HG03139 (cell line): ENCODE measurements around the gene NAV3.

ENCODE experiments used
- ATAC-seq: cut with Tn5 transposase; IDR thresholded peaks from one replicate; pipeline ENCODE4 v1.9.1; 2021; ENCODE audit not compliant: unreplicated experiment

Gene NAV3

DNA sequence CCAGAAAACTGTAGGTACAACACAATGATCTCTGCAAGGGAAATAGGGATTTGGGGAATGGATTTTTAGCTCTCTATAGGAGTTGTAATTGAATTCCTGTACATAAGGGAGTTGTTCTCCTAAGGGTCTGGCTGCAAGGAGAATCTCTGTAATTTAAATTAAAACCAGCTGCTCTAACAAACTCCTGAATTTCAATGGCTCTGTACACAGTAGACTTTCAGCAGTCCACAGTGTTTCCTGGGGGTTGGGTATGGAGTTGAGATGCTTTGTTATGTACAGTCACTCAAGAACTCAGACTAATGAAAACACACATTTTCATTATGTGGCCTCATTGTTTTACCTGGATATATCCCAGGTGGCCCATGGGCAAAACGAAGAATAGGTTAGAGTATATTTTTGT lies 93.2 kb downstream of the NAV3 start:
- ATAC-seq: no peak

DNA sequence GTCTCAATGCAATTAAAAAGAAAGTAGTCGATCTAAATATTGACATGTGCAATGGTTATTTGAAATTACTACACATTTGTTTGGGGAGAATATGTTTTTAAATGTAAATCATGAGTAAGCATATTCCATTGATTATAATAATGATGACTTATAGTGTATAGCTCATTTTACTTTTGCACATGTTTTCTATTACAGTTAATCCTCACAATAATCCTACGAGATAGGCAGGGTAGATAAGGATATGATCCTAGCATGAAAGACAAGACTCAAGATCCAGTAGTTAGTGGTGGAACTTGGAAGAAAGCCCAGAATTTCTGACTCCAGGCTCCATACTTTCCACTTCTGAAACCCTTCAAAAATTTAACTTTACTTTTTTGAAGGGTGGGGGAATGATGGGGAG lies 94.0 kb downstream of the NAV3 start:
- no peak for ATAC-seq

DNA sequence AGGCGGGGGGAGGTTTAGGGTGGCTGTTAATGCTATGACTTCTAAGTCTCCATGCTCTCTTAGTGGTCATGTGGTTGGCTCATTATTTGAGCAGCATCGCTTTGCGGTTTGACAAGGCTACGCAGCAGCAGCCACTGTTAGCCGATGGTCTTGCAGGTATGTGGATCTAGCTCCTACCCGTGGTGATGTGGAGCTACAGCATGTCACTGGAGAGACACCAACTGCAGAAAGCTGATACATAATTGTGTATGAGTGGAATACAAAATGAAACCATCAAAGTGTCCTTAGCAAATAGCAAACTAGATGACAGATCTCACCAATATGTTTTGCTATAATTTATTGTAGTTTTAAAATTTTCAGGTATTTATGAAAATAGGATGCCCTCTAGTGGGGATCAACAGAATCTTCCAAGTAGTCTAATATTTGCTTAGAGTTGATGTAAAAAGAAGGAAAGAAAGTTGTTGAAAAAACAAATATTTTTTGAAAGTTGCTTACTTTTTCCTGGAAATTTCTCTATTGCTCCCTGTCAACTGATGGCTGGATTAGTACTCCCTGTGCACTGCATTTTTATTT lies 94.9 kb downstream of the NAV3 start:
- peak; percentile 100 for ATAC-seq

DNA sequence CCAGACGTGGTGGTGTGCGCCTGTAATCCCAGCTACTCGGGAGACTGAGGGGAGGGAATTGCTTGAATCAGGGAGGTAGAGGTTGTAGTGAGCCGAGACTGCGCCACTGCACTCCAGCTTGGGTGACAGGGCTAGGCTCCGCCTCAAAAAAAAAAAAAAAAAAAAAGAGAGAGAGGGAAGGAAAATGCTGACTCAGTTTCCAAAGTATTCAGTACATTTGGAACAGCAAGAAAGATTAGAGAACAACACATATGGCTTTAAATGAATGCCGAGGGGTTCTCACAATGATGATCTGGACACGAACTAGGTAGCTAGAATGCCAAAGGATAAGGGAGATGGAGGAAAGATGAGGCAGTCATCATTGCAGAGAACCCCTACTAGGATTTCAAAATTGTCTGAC lies 97.4 kb downstream of the NAV3 start:
- ATAC-seq: no peak

DNA sequence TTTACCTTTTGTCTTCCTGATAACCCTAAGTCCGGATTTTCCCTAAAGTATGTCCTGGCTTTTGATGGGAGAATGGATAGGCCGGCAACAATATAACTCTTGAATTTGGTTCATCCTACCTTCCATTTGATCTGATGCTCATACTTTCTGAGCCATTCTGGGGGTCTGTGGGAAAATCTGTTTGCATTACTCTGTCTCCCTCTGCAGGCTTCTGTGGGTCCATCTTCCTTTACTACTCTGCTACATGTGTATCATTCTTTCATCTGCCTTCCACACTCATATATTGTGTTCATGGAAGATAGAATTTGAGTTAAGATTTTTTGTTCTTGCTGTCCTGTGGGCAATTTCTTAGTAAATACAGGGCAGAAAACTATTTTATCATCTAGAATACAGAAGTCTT lies 101.5 kb downstream of the NAV3 start:
- ATAC-seq: no peak

DNA sequence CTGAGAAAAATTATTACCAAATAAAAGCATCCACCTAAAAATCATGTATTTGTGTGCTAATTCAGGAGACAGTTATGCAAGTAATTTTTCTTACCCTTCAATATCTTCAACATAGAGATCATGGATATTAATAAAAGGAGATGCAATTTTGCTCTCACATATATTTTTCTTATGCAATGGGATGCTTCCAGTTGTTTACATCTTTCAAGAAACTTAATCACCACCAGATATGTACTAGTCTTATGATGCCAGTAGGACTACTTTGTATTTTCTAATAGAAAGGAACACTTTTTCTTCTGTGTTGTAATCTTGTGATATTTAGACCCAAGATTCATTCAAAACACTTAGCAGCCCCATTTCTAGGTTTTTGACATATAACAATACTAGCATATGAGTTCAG lies 107.6 kb downstream of the NAV3 start:
- no peak for ATAC-seq

DNA sequence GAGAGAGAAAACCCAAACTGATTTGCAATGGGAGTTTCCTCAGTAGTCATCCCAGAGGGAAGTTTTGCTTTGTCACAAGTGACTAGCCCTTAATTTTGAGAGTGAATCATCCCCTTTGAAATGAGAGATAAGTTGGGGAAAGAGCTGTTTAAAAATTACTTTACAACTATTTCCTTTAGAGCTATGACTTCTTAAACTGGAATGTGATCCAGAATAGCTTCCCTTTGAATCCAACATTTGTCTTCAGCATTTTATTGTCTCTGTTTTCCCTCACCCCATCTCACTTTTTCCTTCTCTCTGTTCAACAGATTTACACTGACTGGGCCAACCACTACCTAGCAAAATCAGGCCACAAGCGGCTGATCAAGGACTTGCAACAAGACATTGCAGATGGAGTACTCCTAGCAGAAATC lies 109.3 kb downstream of the NAV3 start:
- no peak for ATAC-seq

DNA sequence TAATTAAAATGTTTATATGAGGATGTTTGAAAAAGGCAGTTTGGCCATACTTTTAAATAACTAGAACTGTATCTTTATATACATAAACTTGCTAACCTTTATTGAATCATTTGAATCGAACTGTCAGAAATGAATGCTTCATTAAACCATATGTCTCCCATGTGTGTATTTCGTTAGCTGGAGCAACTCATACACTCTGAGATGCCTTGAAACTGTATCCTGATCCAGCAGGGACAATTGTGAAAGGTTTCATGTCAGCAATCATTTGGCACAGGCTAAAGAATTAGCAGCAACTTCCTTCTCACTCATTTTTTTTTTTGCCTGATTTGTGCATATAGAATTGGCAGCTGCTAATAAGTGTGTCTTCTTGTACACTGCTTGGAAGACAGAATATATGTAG lies 109.9 kb downstream of the NAV3 start:
- ATAC-seq: no peak

DNA sequence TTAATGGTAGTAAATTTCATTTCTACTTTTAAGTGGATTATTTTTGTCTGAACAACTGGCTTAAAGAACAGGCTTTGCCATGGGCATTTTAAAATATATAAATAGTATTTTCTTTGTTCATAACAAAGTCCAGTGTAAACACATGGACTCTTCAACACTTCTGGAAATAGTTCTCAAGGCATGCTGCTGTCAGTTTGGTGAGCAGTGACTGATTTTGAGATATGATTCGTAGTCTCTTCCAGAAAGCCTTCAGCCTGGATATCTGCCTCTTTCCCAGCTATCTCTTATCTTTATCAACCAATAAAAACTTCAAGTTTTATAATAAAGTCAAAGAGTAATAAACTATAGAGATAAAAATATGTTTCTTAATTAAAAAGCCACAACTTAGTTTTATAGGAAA lies 110.7 kb downstream of the NAV3 start:
- ATAC-seq: no peak

DNA sequence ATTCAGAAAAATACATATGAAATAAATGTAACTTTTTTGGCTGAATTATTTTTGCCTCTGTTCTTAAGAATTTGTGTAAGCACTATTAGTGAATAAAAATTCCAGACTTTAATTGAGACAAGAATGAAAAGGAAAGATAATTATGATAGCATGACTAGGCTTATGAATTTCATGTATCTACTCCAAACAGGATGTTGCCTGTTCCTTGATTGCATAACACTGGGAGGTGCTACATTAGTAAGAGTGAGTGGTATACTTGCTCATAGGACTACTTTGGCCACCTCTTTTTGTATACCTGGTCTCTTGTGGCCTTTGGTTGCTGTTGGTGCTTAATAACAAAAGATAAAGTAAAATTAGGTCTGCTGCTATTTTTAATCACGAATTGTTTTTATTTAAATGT lies 112.8 kb downstream of the NAV3 start:
- no peak for ATAC-seq

DNA sequence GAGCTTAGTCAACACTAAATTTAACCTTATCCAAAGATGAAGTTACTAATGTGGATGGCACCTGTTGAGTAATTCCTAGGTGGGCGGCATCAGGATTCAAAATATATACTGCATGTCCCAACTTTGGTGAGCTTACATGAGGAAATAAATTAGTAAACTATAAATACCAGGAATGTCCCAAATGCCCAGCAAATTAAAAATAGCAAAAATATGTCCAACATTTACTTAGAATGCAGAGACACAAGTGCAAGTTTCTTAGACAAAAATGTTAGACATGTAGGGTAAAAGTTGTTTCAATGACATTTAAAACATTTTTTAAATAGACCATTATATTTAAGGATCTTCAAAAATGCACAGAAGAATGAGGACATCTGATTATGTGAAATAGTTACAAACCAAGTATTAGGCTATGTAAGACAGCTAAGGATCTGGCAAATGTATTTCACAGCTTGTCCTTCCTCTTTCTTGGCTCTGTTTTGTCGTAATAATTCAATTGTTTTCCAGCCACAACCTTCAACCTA lies 115.9 kb downstream of the NAV3 start:
- no peak for ATAC-seq

DNA sequence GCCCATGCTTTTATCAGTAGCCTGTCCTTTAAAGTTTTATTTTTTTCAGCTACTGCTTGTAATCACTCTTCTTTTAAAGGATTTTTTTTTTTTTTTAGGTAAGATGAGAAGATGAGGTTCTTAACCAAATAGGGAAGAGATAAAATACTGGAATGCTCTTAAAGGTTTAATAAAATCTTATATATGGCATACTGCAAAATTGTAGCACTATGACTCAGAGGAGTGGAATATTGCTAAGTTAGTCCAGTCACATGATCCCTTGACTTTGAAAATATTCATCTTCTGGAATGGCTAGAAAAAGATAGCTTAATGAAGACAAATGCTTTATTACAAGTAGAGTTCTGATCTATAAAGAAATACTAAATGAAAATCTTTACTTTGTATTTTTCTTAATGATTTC lies 116.6 kb downstream of the NAV3 start:
- ATAC-seq: no peak

DNA sequence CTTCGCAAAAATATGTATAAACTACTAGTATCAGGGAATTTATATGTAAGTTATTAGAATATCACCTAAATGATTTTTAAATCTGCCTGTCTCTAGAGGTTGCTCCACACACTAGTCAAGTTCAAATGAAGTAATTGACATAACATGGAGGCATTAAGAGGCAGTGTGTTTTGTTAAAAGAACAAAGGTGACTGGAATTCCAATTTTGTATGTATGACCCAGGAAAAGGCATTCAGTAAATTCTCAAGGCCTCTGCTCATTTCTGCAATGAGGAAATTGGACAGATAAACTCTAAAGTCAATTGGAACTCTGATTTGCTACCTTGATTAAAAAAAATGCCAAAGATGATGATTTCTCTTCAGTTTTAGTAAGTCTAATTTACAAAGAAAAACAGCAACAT lies 117.1 kb downstream of the NAV3 start:
- no peak for ATAC-seq

DNA sequence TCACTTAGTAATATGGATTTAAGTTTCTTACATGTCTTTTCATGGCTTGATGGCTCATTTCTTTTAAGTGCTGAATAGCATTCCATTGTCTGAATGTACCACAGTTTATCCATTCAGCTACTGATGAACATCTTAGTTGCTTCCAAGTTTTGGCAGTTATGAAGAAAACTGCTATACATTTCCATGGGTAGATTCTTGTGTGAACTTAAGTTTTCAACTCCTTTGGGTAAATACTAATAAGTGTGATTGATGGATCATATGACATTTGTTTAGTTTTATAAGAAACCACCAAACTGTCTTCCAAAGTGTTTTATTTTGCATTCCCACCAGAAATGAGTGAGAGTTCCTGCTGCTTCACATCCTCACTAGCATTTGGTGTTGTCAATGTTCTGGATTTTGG lies 119.2 kb downstream of the NAV3 start:
- no peak for ATAC-seq

DNA sequence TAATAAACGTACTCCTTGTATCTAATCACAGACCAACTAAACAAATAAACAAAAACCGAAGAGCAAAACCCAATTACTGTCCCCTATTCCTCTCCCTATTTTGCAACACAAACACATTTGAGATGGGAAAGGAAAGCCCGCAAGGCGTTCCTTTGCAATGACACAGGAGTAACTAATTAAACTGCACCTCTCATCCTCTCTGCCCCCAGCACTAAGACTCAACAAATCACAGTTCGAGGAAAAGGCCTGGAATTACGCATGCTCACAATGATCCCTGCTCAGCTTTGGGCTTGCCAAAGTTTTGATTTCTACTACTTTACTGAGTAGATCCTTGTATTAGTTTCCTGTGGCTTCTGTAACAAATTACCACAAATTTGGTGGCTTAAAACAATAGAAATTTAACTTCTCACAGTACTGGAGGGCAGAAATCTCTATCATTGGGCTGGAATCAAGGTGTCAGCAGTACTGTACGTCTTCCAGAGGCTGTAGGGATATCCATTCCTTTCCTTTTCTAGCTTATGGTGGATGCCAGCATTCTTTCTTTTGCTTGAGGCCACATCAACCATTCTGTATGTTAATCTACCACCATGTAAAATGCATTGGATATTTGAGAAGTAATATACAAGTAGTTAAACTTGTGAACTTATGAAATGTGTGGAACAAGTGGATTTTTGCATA lies 123.0 kb downstream of the NAV3 start:
- ATAC-seq: no peak

DNA sequence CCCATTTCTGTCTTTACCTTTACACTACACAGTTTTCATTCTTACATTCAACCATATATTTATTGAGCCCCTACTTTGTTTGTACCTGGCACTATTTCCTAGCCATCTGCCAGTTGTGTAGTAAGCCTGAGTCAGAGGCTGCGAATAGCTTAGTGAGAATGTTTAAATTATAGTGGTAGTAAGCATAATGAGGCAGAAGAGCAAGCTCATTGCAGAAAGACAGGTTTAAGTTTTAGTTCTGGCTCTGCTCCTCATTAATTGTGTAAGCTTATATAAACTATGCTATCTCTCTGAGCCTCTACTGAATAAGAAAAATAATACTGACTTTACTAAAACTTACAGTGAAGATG lies 123.5 kb downstream of the NAV3 start:
- no peak for ATAC-seq

DNA sequence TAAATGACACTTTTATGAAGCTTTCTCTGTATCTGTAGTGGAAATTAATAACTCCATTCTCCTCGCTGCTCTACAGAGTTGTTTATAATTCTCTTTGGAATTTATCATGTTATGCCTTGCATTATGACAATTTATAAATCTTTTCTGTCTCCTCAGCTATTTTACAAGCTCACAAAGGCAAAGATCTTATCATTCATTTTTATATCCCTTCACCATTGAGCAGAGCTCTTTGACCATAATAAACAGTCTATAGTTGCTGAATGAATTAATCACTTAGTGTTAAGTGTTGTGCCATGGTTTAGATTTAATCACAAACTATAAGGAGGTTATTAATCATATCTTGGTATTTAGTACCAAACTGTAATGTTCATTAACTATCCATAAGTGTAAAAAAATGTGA lies 126.4 kb downstream of the NAV3 start:
- ATAC-seq: no peak

DNA sequence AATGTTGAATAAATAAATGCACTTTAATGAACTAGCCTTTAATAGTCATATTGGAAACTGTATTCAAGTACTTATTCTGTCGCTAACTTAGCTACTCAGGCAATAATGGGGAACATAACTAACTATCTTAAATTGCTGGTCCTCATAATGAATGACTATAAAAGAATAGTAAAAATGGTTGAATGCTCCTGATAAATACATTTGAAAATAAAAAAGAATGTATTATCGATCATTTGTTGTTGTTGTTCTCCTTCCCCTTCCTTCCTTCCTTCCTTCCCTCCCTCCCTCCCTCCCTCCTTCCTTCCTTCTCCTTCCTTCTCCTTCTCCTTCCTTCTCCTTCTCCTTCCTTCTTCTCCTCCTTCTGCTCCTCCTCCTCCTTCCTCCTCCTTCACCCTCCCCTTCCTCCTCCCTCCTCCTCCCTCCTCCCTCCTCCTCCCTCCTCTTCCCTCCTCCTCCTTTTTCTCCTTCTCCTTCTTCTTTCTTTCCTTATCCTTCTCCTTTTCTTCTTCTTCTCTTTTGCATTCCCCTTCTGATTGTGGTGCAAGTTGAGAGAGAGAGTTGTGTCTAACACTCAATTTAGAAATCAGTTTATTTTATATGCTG lies 133.0 kb downstream of the NAV3 start:
- ATAC-seq: no peak

DNA sequence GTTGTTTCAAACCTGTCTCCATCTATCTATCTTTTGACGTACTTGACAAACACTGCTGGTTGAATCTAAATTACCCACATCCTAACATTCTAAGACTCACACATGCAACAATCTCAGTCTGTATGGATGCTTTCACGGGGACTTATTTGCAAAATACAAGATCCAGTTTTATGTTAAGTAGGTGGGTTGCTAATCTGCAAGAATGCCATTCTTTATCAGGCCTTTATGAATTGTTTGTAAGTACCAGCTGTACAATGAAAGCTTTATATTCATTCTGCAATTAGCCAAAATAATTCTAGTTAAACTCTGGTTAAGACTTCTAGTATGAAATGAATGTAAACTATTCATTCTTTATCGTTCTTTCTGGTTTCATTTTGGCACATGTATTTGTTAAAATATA lies 135.1 kb downstream of the NAV3 start:
- ATAC-seq: no peak

DNA sequence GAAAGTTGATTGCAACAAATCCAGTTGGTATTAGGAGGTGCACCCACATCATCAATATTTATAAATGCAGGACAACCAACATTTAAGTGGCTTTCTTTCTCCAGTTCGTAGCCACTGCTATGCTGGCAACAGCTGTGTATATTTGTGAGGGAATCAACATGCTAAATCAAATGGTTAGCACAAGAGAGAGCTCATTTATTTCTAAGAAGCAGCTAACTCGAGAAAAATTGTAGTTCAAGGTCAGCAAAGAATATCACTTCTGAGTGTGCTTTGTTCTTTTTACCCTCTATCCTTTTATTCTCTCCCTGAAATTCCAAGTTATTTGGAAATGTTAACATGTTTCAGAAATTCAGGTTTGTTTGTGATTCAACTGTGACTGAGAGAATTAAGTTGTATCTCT lies 137.3 kb downstream of the NAV3 start:
- no peak for ATAC-seq

DNA sequence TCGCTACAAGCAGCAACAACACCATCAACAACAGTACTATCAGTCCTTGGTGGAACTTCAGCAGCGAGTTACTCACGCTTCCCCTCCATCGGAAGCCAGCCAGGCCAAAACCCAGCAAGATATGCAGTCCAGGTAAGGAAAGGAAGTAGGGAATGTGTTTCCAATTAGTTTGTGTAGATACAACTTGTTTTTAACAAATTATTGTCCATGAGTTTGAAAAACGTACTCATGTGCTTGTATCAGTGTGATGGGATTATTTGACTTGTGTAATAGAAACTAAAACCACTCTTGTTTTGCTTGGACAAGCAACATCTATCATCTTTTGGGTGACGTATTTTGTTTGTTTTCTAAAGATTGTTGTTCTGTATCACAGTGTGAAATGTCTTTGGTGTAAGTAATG lies 137.9 kb downstream of the NAV3 start:
- ATAC-seq: no peak

DNA sequence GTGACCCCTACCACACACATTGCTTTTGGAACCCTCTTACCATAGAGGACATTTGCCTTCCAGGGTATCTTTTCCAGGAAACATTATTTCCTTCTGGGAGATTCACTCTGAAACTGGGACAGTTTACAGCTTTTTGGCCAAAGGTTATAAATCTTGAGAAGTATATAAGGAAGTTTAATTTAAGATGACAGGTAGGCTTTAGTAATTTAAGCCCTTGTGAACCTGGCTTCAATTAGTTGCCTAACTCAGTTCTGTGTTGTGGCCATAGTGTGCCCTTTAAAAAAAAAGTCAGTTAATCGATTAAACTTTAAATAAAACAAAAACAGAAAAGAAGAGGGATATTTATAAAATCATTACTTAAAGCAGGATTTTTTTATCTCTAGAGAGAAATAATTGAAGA lies 142.9 kb downstream of the NAV3 start:
- no peak for ATAC-seq

DNA sequence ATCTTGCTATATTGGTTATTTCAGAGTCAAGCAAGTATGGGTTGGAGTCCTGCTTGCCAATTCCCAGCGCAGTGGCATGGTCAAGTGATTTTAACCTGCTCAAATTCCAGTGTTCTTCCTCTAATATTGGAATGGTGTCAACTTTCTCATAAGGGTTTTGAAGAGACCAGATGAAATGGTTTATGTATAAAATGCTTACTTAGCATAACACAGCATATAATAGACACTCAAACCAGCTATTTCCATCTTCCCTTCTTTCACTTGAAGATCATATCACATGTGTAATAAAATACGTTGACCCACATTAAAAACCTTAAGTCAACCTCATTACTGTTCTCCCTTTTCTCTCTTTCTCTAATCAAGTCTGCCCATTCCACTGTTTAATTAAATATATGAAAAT lies 144.0 kb downstream of the NAV3 start:
- ATAC-seq: no peak
